HG03442 (cell line): ENCODE measurements around the gene TBL1XR1.
A peak's percentile ranks its signal among the peaks of the same experiment; 100 is the strongest.

Experiments used
- ATAC-seq: cut with Tn5 transposase; IDR thresholded peaks from one replicate; pipeline ENCODE4 v1.9.1; 2021; ENCODE audit warnings: mild to moderate bottlenecking, moderate library complexity; ENCODE audit not compliant: unreplicated experiment

Gene TBL1XR1

DNA sequence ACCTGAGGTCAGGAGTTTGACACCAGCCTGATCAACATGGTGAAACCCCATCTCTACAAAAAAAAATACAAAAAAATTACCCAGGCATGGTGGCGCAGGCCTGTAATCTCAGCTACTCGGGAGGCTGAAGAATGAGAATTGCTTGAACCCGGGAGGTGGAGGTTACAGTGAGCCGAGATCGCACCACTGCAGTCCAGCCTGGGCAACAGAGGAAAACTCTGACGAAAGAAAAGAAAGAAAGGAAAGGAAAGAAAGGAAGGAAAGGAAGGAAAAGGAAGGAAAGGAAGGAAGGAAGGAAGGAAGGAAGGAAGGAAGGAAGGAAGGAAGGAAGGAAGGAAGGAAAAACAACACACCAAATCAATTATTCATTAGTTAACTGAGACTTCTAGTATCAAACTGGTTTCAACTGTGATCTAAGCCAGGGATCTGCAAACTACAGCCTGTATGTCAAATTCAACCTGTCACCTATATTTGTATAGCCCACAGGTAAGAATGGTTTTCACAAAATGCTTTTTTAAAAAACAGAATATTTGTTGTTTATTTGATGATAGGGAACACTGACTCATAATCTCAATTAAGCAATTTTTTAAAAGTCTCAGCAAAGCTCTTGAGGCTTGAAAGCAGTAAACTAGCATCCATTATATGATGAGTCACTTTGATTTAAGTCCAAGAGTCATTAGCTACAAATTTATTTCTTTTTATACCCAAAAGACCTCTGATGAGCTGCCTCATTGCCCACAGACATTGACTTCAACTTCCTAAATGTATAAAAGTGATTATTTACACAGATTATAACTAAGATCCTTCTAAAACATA, 127.6 kb downstream of the TBL1XR1 start:
- no peak for ATAC-seq

DNA sequence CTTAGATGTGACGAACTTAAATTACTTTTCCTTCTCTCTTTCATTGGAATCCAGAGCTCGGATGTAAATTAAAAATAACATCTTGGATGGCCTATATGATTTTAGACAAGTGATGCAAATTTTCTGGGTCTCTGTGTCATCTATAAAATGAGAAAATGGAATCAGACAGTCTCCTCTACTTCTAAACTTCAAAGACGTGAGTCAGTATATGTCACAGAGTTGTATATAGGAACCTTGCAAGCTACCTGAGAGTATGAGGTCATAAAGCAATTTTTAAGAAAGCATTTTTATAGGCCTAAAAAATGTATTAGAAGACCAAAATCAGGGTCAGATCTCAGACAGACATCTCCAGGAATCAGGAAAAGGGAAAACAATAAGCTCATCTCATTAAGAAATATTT, 128.3 kb downstream of the TBL1XR1 start:
- no peak for ATAC-seq

DNA sequence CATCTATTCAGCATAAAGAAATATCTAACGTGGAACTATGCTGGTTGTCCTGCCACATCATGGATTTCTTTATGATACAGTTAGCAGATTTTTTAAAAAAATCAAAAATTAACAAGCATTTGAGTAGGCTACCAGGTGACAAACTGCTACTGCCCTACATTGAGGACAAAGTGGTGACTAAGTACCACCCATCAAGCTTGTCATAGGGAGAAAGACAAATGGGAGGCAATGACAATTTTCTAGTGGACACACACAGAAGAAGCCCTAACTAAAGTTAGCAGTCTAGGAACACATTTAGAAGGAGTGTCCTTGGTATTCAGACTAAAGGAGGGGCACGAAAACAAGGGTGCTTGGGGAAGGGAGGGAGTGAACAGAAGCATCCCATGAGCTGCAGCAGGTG, 131.2 kb downstream of the TBL1XR1 start:
- ATAC-seq, result no peak

DNA sequence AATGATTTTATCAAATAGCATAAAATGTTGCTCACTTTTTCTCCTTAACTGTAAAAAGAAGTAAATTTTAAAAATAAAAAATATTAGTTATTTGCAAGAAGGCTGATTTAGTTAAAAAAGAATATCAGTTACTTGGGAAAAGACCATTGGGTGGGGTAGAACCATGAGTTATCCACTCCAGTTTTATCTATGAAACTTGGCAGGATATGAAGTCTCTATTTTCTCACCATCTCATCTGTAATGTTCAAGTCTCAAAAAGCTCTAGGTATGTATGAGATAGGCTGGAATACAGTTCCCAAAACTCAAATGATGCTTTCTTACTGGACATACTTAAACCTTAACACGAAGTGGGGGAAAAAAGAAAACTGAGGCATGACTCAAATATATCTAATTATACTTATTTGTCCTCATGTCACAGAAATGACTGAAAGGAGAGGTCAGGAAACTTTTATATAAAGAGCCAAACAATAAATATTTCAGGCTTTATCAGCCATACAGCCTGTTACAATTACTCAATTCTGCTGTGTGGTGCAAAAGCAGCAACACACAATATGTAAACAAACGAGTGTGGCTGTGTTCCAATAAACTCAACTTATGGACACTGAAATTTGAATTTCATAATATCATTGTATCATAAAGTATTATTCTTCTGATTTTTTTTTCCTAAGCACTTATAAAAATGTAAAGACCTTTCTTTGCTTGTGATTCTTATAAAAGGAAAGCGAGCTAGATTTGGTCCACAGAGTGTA, 131.8 kb downstream of the TBL1XR1 start:
- ATAC-seq, result no peak

DNA sequence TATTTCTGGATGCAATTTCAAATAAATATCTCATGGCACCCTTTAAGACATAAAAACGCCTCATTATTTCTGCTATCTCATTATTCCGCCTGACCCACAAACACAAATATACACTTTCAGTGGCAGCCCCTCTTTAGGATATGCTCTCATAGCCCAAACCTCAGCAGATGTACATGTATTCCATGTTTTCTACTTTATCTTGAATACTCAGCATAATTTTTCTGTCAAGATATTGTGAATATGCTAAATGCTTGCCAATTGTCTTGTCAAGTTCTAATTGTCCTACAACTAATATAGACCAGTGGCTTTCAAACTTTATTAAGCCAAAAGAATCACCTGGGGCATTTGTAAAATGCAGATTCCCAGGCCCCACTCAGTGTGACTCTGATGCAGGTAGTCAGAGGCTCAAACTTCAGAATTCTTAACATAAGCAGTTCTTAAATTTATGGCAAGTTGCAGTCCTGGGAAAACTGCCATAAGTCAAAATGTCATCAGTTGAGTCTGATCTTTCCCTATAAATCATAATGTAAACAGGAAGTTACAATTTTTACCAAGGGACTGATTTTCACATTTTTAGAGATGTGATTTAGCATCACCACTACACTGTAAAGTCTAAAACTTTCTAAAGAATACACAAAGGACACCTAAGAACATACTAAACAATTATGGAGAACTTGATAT, 135.1 kb downstream of the TBL1XR1 start:
- no peak for ATAC-seq

DNA sequence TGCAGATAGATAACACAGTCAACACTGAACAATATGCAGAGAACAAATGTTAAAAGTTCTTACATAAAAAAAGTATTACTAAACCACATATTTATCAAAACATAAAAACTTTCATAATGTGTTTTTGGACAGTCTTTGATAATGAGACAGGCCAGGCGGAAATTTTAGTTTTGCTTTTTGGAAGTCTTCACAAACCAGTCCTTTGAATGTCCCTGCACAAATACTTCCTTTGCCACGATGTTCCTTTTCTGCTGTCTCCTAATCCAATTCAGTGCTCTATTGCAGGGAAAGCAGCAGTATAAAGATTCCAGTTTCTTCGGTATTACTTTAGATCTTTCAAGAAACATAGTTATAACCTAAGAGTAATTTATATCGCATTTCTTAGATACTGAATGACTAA, 135.9 kb downstream of the TBL1XR1 start:
- no peak for ATAC-seq

DNA sequence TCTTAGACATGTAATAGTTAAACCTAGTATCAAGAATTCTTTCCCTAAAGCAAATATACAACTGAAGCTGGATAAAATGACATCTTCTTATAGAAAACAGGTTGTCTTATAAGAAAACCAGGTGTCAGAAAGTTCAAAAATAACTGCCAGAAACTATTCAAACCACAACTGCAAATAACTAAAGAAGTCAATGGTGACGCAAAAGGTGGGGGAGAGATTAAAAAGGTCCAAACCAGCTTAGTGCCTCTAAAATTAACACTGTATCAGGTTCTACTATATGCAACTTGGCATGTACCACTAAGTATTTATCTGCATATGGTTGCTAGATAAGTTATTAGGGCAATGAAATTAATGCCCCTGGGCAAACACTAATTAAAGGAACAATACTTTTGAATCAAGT, 136.8 kb downstream of the TBL1XR1 start:
- no peak for ATAC-seq

DNA sequence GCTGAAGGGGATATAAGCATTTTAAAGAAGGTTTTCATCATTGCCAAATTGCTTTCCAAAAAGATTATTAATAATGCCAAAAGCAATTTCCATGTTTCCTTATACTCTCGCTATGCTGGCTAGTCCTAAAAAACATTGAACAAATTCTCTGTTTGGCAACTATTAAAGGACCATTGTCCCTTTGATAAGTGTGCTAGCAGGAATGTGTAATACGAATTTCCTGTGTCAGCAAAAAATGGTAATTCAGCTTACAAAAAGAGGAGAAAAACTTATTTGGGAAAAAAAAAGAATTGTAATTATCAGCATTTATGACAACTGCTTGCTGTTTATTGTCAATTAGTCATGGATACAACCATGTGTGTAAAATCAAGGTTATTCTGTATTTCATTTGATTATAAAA, 138.6 kb downstream of the TBL1XR1 start:
- no peak for ATAC-seq

DNA sequence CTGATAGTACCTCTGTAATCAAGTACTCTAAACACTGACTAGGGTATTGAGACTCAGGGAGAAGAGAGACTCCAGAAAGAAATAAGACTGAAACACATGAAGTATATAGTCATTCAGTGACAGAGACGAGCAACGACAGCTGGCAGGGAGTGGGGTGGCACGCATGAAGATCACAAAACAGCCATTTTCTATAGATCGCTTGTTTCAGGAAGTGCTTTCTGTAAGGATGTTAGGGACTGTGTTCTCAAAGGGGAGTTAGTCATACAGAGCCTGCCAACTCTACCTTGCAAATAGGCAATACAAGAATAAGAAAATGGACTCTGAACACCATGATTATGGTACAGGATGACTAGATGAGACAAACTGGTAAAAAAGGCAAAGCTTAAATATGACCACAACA, 139.5 kb downstream of the TBL1XR1 start:
- ATAC-seq, result peak; percentile 96

DNA sequence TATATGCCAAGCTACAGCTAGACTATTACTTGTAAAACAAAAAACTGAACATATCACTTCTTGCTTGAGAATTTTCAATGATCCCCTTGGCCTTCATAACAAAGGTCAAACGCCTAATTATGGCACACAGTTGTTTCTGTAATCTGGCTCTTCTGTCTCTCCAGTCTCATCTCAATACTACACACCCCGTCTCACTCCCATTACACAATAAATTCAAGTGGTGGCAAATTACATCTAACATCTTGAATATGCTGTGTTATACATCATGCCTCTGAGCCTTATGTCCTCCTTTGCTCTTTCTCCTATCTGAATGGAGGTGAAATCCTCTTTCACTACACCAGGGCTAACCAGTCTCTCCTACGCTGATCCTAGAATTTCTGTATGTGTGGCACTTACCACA, 140.4 kb downstream of the TBL1XR1 start:
- ATAC-seq, result no peak

DNA sequence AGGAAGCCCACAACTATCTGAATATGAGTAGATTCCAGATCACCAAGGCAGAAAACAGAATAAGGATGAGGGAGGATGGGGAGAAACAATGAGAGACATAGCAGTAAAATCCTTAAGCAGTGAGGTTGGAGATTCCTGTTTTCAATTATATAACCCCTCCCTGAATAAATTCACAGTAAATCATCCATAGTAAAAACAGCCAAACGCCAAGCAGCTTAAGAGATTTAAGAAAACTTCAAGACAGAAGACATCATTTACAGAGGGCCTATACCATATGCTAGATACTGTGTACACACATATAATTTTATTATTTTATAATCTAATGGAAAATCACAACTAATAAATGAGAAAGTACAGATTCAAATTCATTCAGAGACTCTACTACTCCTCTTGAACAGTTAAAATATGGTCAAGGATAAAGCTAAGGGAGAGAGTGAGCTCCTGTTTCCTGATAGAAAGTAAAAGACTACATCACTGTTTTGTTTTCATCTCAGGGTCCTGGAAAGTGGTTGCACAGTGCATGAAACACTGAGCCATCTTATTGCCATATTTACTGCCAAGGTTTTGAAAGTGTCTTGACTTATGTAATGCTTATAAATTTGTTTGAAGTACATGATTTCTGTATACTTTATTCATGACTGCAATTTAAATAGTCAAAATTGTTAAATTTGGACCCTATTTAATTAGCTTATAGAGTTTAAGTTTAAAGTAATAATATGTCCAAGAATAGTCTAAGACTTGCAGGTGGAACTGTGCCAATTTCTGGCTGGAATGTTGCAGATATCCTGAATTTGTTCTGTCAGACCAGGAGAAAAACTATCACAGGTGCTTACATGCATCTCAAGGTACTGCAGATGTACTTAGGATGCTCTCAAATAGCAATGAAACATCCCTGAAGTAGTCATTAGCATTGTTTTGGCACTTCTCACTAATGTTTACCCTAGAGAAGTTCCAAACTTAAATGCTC, 141.4 kb downstream of the TBL1XR1 start:
- no peak for ATAC-seq

DNA sequence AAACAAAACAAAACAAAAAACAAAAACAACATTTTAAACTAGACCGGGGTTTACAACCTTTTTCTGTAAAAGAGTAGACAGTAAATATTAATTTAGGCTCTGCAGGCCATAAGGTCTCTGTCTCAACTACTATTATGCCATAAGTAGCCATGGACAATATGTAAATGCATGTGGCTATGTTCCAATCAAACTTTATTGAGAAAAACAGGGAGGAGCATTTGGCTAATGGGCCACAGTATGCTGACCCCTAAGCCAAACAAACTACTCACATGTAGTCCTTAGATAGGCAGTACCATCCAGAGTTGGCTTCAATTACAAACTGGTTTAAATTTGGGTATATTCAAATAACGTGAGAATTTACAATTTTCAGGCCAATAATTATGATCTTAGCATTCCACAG, 144.2 kb downstream of the TBL1XR1 start:
- ATAC-seq, result no peak

DNA sequence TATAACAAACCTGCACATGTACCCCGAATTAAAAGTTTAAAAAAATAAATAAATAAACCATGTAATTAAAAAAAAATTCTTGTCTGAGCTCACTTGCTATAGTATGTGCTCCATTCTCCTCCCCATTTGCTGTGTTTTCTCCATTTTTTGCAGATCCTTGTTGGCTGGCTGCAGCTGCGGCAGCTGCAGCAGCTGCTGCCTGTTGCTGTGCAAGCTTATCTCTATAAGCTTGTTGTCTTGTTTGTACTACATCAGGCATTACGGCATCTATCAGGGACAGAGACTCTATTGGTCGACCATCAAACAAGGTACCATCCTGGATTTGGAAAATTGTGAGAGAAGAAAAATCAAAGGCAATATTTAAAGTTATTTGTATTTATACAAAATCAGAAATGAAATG, 145.9 kb downstream of the TBL1XR1 start:
- ATAC-seq, result no peak

DNA sequence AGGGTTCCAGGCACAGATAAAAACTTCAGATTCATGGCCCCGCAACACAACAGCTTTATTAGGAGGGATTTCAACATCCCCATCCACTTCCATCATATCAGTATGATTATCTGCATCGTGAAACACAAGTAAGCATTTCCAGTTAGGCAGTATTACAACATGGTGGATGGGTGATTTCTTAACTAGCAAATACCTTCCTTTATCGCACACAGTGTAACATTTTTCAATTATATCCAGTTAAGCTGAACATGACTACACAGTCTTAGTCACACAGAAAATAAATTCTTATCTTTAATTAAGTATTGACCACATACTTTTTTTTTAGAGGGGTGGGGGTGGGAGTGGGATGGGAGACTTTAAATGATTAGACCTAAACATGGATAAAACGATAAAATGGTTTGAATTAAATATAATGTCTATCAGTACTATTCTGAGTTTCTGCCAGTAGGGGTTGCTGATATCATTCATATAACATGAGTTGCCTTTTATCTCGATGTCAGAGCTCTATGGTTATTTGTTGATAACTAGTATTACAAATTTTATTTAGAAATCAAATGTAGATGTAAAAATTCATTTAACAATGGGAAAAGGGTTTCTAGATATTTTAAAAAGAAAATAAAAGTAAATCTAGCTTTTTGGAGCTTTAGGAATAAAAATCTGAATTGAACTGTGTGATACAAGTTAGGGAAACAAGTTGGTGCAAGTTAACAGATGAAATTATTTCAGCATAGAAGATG, 146.6 kb downstream of the TBL1XR1 start:
- ATAC-seq, result peak; percentile 57

DNA sequence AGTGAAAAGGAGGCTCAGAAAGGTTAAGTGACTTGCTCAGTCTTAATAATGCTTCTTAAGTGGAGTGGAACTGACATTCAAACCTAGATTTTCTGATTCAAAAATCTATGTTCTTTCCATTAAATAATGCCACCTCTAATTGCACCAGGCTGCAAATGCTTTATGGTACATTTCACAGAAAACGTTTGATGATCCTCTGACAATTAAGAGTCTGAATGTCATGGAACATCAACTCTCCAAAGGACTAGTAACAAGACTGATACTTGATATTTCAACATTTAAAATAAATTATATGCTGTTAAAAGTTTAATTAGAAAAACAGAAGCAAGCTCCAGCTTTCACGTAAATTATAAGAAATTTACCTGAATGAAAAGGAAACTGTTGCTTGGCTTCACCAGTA, 151.5 kb downstream of the TBL1XR1 start:
- no peak for ATAC-seq

DNA sequence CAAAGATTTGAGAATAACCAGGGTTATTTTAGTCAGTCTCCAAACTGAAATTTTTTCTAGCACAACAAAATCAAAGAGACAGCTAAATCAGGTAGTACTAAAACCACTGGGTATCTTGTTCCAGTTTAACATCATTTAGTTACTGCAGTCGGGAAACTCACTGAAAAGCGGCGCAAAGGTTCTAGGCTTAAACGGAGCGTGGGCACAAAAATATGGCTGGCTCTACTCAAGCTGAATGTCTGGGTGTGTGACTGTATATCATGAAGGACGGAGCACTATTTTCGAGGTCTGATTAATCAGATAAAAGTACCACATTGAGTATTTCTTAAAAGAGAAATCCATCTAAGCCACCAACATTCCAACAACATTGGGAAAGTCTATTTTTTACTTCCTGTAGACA, 152.1 kb downstream of the TBL1XR1 start:
- no peak for ATAC-seq

DNA sequence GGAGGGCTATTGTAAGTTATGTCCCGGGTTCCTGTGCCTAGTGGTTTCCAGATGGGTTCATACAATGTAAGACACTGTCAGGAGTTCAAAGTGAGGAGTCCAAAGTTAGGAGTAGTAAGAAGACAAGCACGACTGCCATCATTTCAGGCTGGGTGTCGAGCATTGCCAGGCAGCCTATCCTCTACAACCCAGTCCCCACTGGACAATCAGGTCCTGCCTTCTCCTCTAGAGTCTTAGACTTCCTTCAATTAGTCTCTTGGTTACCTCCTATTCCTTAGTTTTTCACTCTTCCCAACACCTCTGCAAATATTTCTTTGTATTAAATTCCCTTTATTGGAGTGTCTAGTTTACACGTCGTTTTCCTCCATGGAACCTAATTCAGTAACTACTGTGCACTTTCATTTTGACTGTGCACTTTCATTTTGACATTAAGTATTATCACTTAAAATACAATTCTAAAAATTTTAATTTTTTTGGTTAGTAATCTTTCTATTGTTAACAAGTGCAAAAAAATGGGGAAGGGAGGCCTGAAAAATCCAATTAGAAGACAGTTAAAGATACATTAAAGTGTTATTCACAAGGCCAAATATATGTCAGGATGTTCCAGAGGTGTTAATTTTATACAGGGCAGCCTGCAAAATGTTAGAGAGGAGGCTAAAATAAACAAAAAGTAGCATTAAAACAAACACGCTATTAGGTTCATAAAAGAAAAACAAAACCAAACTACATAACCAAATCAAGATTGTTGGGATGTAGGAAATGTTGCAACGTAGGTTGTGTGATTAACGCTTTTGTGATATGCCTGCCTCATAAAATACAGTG, 155.3 kb downstream of the TBL1XR1 start:
- peak; percentile 70 for ATAC-seq

DNA sequence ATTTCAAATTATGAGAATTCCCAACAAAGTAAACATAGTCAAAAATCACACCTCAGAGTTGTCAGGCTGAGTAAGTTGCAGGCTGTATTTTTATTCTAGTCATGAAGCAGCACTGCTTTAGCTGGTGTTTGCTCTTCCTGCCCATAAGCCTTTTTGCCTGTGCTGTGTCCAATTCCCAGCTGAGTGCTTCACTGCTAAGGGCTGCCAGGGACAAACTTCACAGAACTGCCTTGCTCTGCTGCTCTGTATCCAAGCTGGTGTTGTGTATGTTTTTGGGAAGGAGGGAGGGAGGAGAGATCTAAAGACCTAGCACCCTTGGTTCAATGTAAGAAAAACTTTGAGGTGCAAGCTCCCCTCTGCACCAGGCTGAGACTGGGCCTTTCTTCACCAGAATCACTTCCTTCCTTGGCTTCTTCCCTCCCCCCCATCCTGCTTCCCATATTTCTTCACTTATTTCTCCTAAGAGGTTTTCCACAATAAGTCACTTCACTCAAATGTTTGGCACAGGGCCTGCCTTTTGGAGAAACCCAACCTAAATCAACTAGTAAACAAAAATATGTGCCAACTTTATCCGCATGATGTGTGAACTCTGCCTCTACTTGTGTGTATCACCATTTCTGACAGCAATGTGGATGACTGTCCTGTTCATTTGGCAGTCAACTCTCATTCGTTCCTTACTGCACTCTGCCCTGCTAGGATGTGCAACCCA, 156.1 kb downstream of the TBL1XR1 start:
- ATAC-seq, result no peak
